ENCODE measurements around the gene SRGAP3. TPM values are rescaled to one million over a fixed set of nuclear protein-coding genes. Genes with fewer than 3 reads are reported as not detected.

SRGAP3 gene
- total and polyA plus RNA-seq, 7 experiments from 2014 or later: 1.4 to 6.0 (median 4.6) TPM

DNA sequence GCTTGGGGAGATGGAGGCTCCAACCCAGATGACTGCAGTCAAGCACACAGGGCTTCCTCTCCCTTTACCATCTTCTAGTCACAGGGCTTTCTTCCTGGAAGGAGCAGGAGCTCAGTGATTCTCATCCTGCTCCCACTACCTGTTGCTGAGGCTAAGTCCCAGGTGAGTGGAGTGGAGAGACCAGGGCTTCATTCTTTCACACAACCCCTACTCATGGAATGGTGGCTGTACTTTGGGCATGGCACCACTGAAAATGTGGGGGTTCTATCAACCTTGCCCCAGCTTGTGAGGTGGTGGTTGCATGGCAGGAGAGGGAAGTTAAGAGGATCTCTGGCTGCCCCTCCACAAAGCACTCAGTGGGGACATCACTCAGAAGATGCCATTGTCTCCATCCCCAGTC, 249.4 kb downstream of the SRGAP3 start:
- no peaks in the 10 kb centered on the region for H3K4me1 ChIP-seq (ENCODE audit: control insufficient read depth in 2 of 2, insufficient read depth in 2 of 2, low read length in 2 of 2)
- no peak overlapping the region for H3K27ac Mint-ChIP-seq
- CTCF ChIA-PET: interaction anchor here (1.1 kb wide), 1 partner anchor 10 kb away, joined by 4 read pairs; no protein-coding TSS in a partner anchor

GRCh38 chr3:8997151-8997550, 252.3 kb downstream of the SRGAP3 start:
- ATAC-seq (no peak), DNase-seq (no peak)
- Histone ChIP-seq H3K27me3 (ENCODE audit: control insufficient read depth in 2 of 2, insufficient read depth in 2 of 2, low read length in 2 of 2) (no peaks in the 10 kb centered on the region), H3K9me3 (ENCODE audit: control insufficient read depth in 2 of 3, low read length in 3 of 3) (no peaks in the 10 kb centered on the region), H3K4me3 (ENCODE audit: low read length) (no peak overlapping the region), H3K4me1 (ENCODE audit: control insufficient read depth in 2 of 2, insufficient read depth in 2 of 2, low read length in 2 of 2) (no peaks in the 10 kb centered on the region), H3K36me3 (ENCODE audit: control insufficient read depth in 2 of 3, insufficient read depth in 3 of 3, low read length in 3 of 3) (no peaks in the 10 kb centered on the region), H3K27ac (ENCODE audit: low read depth, low read length) (no peak overlapping the region)
- CTCF ChIA-PET: no interaction called here
- H3K9me3 Mint-ChIP-seq: no peaks in the 10 kb centered on the region
- no peak overlapping the region for H3K4me3 Mint-ChIP-seq
- intact Hi-C loops (cut with micrococcal nuclease): no loop called here
- peaks cover 0 to 4% (median 0%) of the 10 kb centered on the region in 5 donors for H3K27me3 Mint-ChIP-seq
- no peak overlapping the region for H3K27ac Mint-ChIP-seq
- peaks cover 0 to 9% (median 0%) of the 10 kb centered on the region in 5 donors for H3K36me3 Mint-ChIP-seq
- POLR2A ChIA-PET: no interaction called here
- no peaks in the 10 kb centered on the region for H3K4me1 Mint-ChIP-seq

More for the DNA sequence above, 249.4 kb downstream of the SRGAP3 start:
- no peaks in the 10 kb centered on the region for H3K4me1 Mint-ChIP-seq
- H3K27me3 Mint-ChIP-seq: peaks cover 0 to 4% (median 0%) of the 10 kb centered on the region in 5 donors
- no peaks in the 10 kb centered on the region for H3K9me3 Mint-ChIP-seq
- peaks cover 0 to 9% (median 0%) of the 10 kb centered on the region in 5 donors for H3K36me3 Mint-ChIP-seq
- Histone ChIP-seq H3K27me3 (ENCODE audit: control insufficient read depth in 2 of 2, insufficient read depth in 2 of 2, low read length in 2 of 2) (no peaks in the 10 kb centered on the region), H3K27ac (ENCODE audit: low read depth, low read length) (no peak overlapping the region), H3K9me3 (ENCODE audit: control insufficient read depth in 2 of 3, low read length in 3 of 3) (no peaks in the 10 kb centered on the region), H3K36me3 (ENCODE audit: control insufficient read depth in 2 of 3, insufficient read depth in 3 of 3, low read length in 3 of 3) (no peaks in the 10 kb centered on the region), H3K4me3 (ENCODE audit: low read length) (no peak overlapping the region)
- ATAC-seq (no peak), DNase-seq (no peak)
- POLR2A ChIA-PET: no interaction called here
- intact Hi-C loops (cut with micrococcal nuclease): no loop called here
- H3K4me3 Mint-ChIP-seq: no peak overlapping the region

DNA sequence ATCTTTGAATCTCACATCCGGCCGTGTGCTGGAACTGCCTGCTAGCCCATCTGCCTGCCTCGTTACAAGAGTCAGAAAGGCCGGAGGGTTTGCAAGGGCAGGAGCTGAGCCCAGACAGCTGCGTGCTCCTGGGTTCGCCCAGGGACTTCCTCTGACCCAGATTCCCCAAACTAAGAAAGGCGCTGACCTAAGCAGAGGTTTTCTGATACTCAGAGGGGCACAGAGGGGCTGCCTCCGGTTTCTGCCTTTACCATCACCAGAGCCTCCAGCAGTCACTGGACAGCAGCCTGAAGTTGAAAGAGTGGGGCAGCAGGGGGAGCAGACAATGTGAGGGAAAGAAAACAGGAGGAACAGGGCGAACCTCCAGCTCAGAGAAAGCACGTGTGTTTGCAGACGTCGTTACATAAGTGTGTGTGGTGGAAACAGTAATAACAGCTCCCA, 252.7 kb downstream of the SRGAP3 start:
- no peak overlapping the region for H3K27ac ChIP-seq (ENCODE audit: low read depth, low read length)
- H3K36me3 Mint-ChIP-seq: peaks cover 0 to 9% (median 0%) of the 10 kb centered on the region in 5 donors
- no peak overlapping the region for H3K4me3 ChIP-seq (ENCODE audit: low read length)
- H3K27me3 ChIP-seq (ENCODE audit: control insufficient read depth in 2 of 2, insufficient read depth in 2 of 2, low read length in 2 of 2): no peaks in the 10 kb centered on the region
- no peaks in the 10 kb centered on the region for H3K9me3 ChIP-seq (ENCODE audit: control insufficient read depth in 2 of 3, low read length in 3 of 3)
- DNase-seq (no peak), ATAC-seq (no peak)
- no peaks in the 10 kb centered on the region for H3K36me3 ChIP-seq (ENCODE audit: control insufficient read depth in 2 of 3, insufficient read depth in 3 of 3, low read length in 3 of 3)
- CTCF ChIA-PET: no interaction called here
- intact Hi-C loops (cut with micrococcal nuclease): no loop called here
- POLR2A ChIA-PET: interaction anchor here (0.6 kb wide), 1 partner anchor 25 kb away, joined by 4 read pairs; no protein-coding TSS in a partner anchor
- no peaks in the 10 kb centered on the region for H3K4me1 Mint-ChIP-seq
- no peak overlapping the region for H3K4me3 Mint-ChIP-seq
- H3K27ac Mint-ChIP-seq: peak overlapping the region in 1 of 9 donors; percentile 31
- H3K9me3 Mint-ChIP-seq: no peaks in the 10 kb centered on the region
- no peaks in the 10 kb centered on the region for H3K4me1 ChIP-seq (ENCODE audit: control insufficient read depth in 2 of 2, insufficient read depth in 2 of 2, low read length in 2 of 2)
- peaks cover 0 to 4% (median 0%) of the 10 kb centered on the region in 5 donors for H3K27me3 Mint-ChIP-seq

- Histone ChIP-seq H3K36me3 (ENCODE audit: control insufficient read depth in 2 of 3, insufficient read depth in 3 of 3, low read length in 3 of 3) (no peaks in the 10 kb centered on the region), H3K27ac (ENCODE audit: low read depth, low read length) (no peak overlapping the region), H3K4me1 (ENCODE audit: control insufficient read depth in 2 of 2, insufficient read depth in 2 of 2, low read length in 2 of 2) (no peaks in the 10 kb centered on the region), H3K9me3 (ENCODE audit: control insufficient read depth in 2 of 3, low read length in 3 of 3) (no peaks in the 10 kb centered on the region), H3K27me3 (ENCODE audit: control insufficient read depth in 2 of 2, insufficient read depth in 2 of 2, low read length in 2 of 2) (no peaks in the 10 kb centered on the region), H3K4me3 (ENCODE audit: low read length) (no peak overlapping the region)
- intact Hi-C loops (cut with micrococcal nuclease): no loop called here
- CTCF ChIA-PET: no interaction called here
- Mint-ChIP-seq H3K4me3 (no peak overlapping the region), H3K27me3 (peaks cover 0 to 4% (median 0%) of the 10 kb centered on the region in 5 donors), H3K27ac (no peak overlapping the region), H3K9me3 (no peaks in the 10 kb centered on the region), H3K4me1 (no peaks in the 10 kb centered on the region), H3K36me3 (peaks cover 0 to 9% (median 0%) of the 10 kb centered on the region in 5 donors)
- ATAC-seq: no peak
- POLR2A ChIA-PET: interaction anchor here (0.6 kb wide), 1 partner anchor 25 kb away, joined by 4 read pairs; no protein-coding TSS in a partner anchor
- no peak for DNase-seq
Measured at GRCh38 chr3:8996216-8996615, 253.2 kb downstream of the SRGAP3 start.

DNA sequence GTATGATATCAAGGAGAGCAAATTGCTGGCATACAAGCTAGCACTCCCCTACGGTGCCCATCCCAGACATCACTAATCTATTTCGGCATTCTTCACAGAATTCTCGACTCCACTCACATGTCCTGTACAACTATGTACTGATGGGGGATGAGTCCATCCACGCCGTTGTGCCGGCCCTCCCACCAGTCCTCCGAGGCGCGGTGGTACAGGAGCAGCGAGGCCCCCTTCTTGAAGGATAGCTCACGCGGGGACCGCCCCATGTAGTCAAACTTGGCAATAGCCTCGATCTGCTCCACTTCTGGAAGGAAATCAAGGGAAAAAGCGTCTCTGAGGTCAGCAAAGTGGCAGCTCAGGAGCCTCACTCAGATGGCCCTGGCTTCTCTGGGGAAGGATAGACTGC, 255.2 kb downstream of the SRGAP3 start:
- Histone ChIP-seq H3K9me3 (ENCODE audit: control insufficient read depth in 2 of 3, low read length in 3 of 3) (no peaks in the 10 kb centered on the region), H3K27me3 (ENCODE audit: control insufficient read depth in 2 of 2, insufficient read depth in 2 of 2, low read length in 2 of 2) (no peaks in the 10 kb centered on the region), H3K4me1 (ENCODE audit: control insufficient read depth in 2 of 2, insufficient read depth in 2 of 2, low read length in 2 of 2) (no peaks in the 10 kb centered on the region), H3K36me3 (ENCODE audit: control insufficient read depth in 2 of 3, insufficient read depth in 3 of 3, low read length in 3 of 3) (no peaks in the 10 kb centered on the region), H3K4me3 (ENCODE audit: low read length) (no peak overlapping the region), H3K27ac (ENCODE audit: low read depth, low read length) (no peak overlapping the region)
- H3K4me3 Mint-ChIP-seq: no peak overlapping the region
- no peaks in the 10 kb centered on the region for H3K4me1 Mint-ChIP-seq
- POLR2A ChIA-PET: no interaction called here
- peaks cover 0 to 5% (median 0%) of the 10 kb centered on the region in 5 donors for H3K36me3 Mint-ChIP-seq
- no peaks in the 10 kb centered on the region for H3K9me3 Mint-ChIP-seq
- CTCF ChIA-PET: interaction anchor here (0.6 to 1.4 kb wide), 2 partner anchors 73 to 308 kb away, joined by 3 to 4 read pairs; no protein-coding TSS in a partner anchor
- DNase-seq: no peak
- intact Hi-C loops (cut with micrococcal nuclease): no loop called here
- no peak overlapping the region for H3K27ac Mint-ChIP-seq
- ATAC-seq: no peak
- H3K27me3 Mint-ChIP-seq: peaks cover 0 to 4% (median 0%) of the 10 kb centered on the region in 5 donors

DNA sequence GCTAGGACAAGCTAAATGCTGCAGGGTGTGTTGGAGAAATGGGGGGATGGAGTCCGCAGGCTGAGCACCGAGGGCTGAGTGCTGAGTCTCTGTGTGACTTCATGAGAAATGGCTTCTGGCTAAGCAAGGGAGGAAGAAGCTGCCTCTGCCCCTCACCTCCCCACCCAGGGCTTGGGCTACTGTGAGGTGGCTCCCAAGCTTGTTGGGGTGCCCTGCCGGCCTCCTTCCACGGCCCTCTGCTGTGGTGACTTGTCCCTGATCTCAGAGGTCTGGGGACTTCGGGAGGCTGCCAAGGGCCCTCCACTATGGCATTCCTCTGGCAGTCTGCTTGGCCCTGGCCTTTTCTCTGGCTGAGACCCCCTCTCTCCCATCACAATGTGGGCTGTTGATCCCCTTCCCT, 256.1 kb downstream of the SRGAP3 start:
- Histone ChIP-seq H3K4me3 (ENCODE audit: low read length) (no peak overlapping the region), H3K36me3 (ENCODE audit: control insufficient read depth in 2 of 3, insufficient read depth in 3 of 3, low read length in 3 of 3) (no peaks in the 10 kb centered on the region), H3K4me1 (ENCODE audit: control insufficient read depth in 2 of 2, insufficient read depth in 2 of 2, low read length in 2 of 2) (no peaks in the 10 kb centered on the region), H3K27ac (ENCODE audit: low read depth, low read length) (no peak overlapping the region), H3K27me3 (ENCODE audit: control insufficient read depth in 2 of 2, insufficient read depth in 2 of 2, low read length in 2 of 2) (no peaks in the 10 kb centered on the region), H3K9me3 (ENCODE audit: control insufficient read depth in 2 of 3, low read length in 3 of 3) (no peaks in the 10 kb centered on the region)
- no peaks in the 10 kb centered on the region for H3K36me3 Mint-ChIP-seq
- no peaks in the 10 kb centered on the region for H3K9me3 Mint-ChIP-seq
- POLR2A ChIA-PET: no interaction called here
- no peak overlapping the region for H3K4me3 Mint-ChIP-seq
- no peak overlapping the region for H3K27ac Mint-ChIP-seq
- intact Hi-C loops (cut with micrococcal nuclease): no loop called here
- DNase-seq (no peak), ATAC-seq (no peak)
- H3K4me1 Mint-ChIP-seq: no peaks in the 10 kb centered on the region
- peaks cover 0 to 4% (median 0%) of the 10 kb centered on the region in 5 donors for H3K27me3 Mint-ChIP-seq
- CTCF ChIA-PET: interaction anchor here (0.6 kb wide), 1 partner anchor 74 kb away, joined by 3 read pairs; no protein-coding TSS in a partner anchor

- no peaks in the 10 kb centered on the region for H3K9me3 ChIP-seq (ENCODE audit: control insufficient read depth in 2 of 3, low read length in 3 of 3)
- Mint-ChIP-seq H3K27me3 (peaks cover 0 to 4% (median 0%) of the 10 kb centered on the region in 5 donors), H3K36me3 (no peaks in the 10 kb centered on the region), H3K4me3 (no peak overlapping the region), H3K9me3 (no peaks in the 10 kb centered on the region), H3K4me1 (peaks cover 0 to 4% (median 3%) of the 10 kb centered on the region in 7 donors), H3K27ac (no peak overlapping the region)
- ATAC-seq: no peak
- ChIA-PET POLR2A (no interaction called here), CTCF (no interaction called here)
- DNase-seq: no peak
- intact Hi-C loops (cut with micrococcal nuclease): no loop called here
- no peak overlapping the region for H3K27ac ChIP-seq (ENCODE audit: low read depth, low read length)
- no peaks in the 10 kb centered on the region for H3K27me3 ChIP-seq (ENCODE audit: control insufficient read depth in 2 of 2, insufficient read depth in 2 of 2, low read length in 2 of 2)
- H3K4me3 ChIP-seq (ENCODE audit: low read length): no peak overlapping the region
- no peaks in the 10 kb centered on the region for H3K36me3 ChIP-seq (ENCODE audit: control insufficient read depth in 2 of 3, insufficient read depth in 3 of 3, low read length in 3 of 3)
- no peaks in the 10 kb centered on the region for H3K4me1 ChIP-seq (ENCODE audit: control insufficient read depth in 2 of 2, insufficient read depth in 2 of 2, low read length in 2 of 2)
Measured at GRCh38 chr3:8992854-8993253, 256.6 kb downstream of the SRGAP3 start.
